GM18520 (cell line): ENCODE results near the gene TCTN1.

Experiments used
- ATAC-seq: cut with Tn5 transposase; IDR thresholded peaks from one replicate; pipeline ENCODE4 v1.9.1; 2021; ENCODE audit not compliant: unreplicated experiment

TCTN1 gene

GRCh38 chr12:110677982-110678381 lies 64.1 kb downstream of the TCTN1 start:
- no peak for ATAC-seq

- no peak for ATAC-seq
These were observed 65.3 kb downstream of the TCTN1 start for GRCh38 chr12:110679201-110679600.

DNA sequence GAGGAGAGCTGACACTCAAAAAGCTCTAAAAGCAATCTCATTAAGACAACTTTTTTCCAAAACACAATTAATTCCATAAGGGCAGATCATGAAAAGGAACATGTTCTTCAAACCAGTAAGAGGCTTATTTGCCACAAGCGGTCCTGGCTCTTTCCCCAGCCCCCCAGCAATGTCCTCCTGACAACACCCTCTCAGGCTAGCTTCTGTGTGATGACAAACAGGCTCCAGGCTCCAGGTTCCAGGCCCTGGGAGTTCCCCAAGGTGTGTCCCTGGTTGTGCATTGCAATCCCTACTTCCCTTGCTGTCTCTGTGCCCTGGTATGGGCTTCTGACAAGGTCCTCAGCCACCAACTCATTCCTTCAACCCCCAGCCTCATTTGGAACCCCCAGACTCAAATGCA lies 66.1 kb downstream of the TCTN1 start:
- ATAC-seq: no peak

GRCh38 chr12:110683888-110684287 lies 70.0 kb downstream of the TCTN1 start:
- no peak for ATAC-seq

GRCh38 chr12:110684312-110684836 lies 70.4 kb downstream of the TCTN1 start:
- ATAC-seq: no peak

DNA sequence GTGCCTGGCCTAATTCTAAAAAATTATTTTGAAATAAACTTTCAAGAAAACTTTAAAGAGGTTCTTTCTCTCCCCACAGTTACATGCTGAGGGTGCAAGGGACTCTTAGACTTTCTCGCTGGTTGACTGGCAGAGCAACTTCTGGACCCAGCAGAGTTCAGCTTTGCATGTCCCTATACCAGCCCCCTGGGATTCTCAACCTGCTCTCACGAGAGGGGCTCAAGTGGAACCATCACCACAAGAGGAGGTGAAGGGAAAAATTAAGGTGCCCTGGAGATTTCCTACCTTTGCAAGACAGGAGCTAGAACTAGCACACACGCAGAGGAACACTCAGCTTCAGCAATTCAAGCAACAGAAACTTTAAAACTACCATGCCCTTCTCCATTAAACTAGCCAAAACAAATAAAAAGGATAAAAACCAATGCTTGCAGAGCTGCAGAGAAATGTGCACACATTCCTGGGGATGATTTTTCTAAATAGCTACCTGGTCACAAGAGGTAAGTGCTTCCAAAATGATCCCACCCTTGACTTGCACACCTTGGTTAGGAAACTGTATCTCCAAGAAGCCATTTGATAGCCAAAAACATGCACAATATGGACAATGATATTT lies 72.5 kb downstream of the TCTN1 start:
- no peak for ATAC-seq

DNA sequence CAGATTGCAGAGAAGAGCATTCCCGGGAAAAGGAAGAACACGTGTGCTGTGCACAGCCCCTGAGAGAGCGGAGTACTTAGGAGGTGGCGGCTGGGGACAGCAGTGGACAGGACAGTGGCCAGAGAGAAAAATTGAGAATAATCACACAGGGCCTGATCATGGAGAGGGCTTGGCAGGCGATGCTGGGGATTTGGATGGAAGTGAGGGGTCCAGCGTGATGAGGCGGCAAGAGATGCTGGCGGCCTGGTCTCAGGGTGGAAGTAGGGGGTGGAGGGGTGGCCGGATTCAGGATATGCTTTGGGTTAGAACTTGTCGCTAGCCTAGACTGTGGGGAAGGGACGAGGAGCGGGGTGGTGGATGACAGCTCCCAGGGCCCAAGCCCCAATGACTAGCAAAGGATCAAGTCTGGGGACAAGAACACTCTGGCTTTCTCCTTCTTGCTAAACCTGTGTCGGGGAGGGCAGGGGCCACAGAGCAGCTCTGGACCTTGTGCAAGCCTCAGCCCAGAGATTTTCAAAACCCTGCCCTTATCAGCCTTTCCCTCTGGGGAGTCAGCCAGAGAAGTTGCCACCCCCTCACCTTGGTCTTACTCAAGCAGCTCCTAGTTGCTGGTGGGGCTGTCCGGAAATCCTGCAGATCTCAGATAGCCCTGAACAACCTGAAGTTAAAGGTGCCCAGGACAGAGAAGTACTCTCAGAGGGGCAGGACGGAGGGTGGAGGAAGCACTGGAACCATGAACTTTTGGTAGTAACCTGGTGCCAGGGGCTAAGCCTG lies 73.7 kb downstream of the TCTN1 start:
- no peak for ATAC-seq

GRCh38 chr12:110688446-110689280 lies 74.7 kb downstream of the TCTN1 start, which contains the start of gene HVCN1:
Gene HVCN1, minus strand, starts transcription at chr12:110689115. Its CDS starts 5,870 bp downstream, at chr12:110683245.
- no peak for ATAC-seq

DNA sequence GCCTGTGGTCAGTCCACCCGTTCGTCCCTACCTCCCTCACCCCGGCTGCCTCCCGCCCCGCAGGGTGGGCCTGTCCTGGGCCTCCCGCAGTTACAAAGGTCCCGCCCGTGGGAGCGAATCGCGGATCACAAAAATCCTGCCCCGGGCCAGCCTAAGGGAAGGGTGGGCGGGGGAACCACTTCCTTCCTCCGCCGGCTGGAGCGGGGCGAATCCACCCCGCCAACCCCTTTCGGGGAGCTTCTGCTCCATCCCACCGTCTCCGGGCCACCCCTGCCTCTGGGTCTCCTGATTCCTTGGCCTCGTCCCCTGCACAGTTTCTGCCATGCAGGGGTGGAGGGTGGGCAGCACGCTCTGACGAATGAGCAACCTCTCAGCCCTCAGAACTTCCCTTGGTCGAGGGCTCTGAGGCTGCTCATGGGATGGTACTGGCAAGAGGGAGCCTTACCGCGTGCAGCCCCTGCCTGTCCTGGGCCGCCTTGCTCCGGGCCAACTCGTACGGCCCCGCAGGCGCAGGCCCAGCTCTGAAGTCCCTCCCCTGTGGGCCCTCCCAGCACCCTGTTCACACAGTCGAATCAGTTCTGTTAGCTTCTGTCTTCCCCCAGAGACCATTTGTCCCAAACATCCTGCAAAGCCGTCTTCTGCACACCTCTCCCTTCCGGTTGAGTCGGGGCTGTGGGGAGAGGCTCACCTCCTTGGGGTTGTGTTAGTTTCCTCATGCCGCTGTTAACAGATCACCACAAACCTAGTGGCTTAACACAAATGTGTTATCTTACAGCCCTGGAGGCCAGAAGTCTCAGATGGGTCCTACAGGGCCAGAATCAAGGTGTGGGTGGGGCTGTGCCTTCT lies 75.6 kb downstream of the TCTN1 start:
- no peak for ATAC-seq

DNA sequence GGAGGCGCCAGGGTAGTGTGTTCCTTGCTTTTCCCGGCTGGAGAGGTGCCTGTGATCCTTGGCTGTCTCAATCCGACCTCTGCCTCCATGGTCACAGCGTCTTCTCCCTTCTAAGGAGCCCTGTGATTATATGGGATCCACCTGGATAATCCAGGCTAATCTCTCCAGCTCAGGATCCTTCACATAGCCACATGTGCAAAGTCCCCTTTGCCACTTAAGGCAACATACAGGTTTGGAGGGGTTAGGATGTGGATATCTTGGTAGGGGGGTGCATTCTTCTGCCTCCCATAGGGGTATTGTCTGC lies 76.2 kb downstream of the TCTN1 start:
- no peak for ATAC-seq

- no peak for ATAC-seq
These were observed 79.8 kb downstream of the TCTN1 start for GRCh38 chr12:110693731-110694130.

DNA sequence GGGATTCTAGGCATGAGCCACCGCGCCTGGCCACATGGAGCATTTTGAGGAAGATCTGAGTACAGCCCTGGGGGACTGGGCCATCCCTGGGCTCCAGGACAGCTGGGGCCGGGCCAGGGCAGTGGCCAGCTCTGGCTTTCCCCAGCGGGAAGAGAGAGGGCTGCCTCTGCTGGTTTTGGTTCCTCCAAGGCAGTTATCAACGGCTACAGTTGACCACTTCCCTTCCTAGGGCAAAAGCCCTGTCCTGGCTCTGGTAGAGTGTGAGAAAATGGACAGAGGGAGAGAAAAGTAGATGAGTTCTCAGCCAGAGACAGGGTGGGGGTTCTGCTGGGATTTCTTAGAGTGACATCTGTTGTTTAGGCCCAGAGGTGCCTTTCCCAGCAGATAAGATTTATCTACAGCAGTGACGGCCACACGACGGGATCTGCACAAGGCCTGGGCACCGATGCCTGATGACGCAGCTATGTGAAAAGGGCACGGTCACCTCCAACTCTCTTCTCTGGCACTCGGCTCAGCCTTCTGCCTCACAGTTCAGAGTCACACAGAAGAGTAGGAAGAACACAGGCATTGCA lies 80.5 kb downstream of the TCTN1 start:
- ATAC-seq: no peak

- ATAC-seq: no peak
These were observed 82.4 kb downstream of the TCTN1 start for GRCh38 chr12:110696283-110696682.

DNA sequence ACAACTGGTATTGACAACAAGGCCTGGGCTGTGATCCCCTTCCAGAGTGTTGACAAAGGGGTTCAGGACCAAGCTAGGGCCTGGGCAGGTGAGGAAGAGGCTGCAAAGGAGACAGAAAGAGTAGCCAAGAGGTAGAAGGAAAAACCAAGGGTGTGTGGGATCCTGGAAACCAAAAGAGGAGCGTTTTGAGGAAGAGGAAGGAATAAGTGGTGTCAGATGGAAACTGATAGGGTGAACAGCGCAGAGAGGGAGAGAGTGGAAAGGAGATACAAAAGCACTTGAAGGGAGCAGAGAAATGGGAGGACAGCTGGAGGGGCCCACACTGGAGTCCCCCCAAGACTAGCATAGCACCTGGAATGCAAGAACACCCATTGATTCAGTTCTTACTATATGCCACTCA lies 83.3 kb downstream of the TCTN1 start:
- ATAC-seq: no peak

GRCh38 chr12:110698171-110698902 lies 84.4 kb downstream of the TCTN1 start:
- peak; percentile 81 for ATAC-seq
